ENCODE measurements around the gene NUP210L. TPM values are rescaled to one million over a fixed set of nuclear protein-coding genes. Genes with fewer than 3 reads are reported as not detected.

Gene NUP210L
- total and polyA plus RNA-seq, 12 donors: 0.01 to 0.45 (median 0.11) TPM; not detected in 6

GRCh38 chr1:154157520-154158306 lies 2.8 kb upstream of the NUP210L start:
- Histone ChIP-seq H3K36me3 (peaks cover 0 to 82% (median 27%) of the 10 kb centered on the region in 9 donors), H3K27ac (peak overlapping the region in 4 of 10 donors; percentile 17 to 81 (median 56)), H3K4me3 (no peak overlapping the region), H3K4me1 (peaks cover 0 to 72% (median 22%) of the 10 kb centered on the region in 9 donors), H3K9me3 (peaks cover 0 to 9% (median 0%) of the 10 kb centered on the region in 11 donors), H3K27me3 (no peaks in the 10 kb centered on the region)
- intact Hi-C loops (cut with DNase I): no loop called here
- WGBS, 2 donors: 72 to 74% methylated on average over 7 of the region's 7 CpGs
- TF ChIP-seq, protein P1, sequence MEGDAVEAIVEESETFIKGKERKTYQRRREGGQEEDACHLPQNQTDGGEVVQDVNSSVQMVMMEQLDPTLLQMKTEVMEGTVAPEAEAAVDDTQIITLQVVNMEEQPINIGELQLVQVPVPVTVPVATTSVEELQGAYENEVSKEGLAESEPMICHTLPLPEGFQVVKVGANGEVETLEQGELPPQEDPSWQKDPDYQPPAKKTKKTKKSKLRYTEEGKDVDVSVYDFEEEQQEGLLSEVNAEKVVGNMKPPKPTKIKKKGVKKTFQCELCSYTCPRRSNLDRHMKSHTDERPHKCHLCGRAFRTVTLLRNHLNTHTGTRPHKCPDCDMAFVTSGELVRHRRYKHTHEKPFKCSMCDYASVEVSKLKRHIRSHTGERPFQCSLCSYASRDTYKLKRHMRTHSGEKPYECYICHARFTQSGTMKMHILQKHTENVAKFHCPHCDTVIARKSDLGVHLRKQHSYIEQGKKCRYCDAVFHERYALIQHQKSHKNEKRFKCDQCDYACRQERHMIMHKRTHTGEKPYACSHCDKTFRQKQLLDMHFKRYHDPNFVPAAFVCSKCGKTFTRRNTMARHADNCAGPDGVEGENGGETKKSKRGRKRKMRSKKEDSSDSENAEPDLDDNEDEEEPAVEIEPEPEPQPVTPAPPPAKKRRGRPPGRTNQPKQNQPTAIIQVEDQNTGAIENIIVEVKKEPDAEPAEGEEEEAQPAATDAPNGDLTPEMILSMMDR (IDR thresholded peaks at IDR 0.05): no peak
- DNase-seq (peak in 1 of 2 donors; percentile 7), ATAC-seq (peak in 2 of 8 donors; percentile 48 to 59)

- peak overlapping the region in 3 of 10 donors; percentile 4 to 58 (median 6) for H3K4me3 ChIP-seq
- DNase-seq (peak in 1 of 2 donors; percentile 53), ATAC-seq (peak; percentile 49 to 85 (median 64))
- H3K27me3 ChIP-seq: no peaks in the 10 kb centered on the region
- peaks cover 0 to 79% (median 25%) of the 10 kb centered on the region in 9 donors for H3K4me1 ChIP-seq
- TF ChIP-seq, protein P1 (IDR thresholded peaks at IDR 0.05): no peak
- H3K27ac ChIP-seq: peak overlapping the region in 7 of 10 donors; percentile 35 to 89 (median 76)
- H3K36me3 ChIP-seq: peaks cover 0 to 58% (median 22%) of the 10 kb centered on the region in 9 donors
- intact Hi-C loops (cut with DNase I): no loop called here
- 33 to 34% methylated on average over 9 of the region's 9 CpGs for WGBS, 2 donors
- H3K9me3 ChIP-seq: peaks cover 0 to 9% (median 0%) of the 10 kb centered on the region in 11 donors
Observed at GRCh38 chr1:154155251-154155650, 378 bp upstream of the NUP210L start.

DNA sequence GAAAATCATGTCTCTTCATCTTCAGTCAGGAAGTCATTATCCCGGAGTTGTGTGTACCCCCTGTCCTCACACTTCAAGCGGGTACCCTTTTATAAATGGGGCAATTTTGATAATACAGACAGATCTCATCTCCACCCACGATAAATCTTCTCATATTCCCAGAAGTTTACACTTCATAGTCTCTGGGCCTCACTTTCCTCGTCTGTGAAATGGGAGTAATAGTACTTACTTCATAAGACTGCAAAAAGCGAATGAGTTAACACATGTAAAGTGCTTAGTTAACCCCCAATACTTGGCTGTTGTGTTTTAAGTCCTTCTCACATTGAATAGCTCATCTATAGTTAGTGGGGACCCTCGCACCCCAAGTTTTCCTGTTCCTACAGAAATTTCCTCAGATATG lies 820 bp downstream of the NUP210L start:
- no peaks in the 10 kb centered on the region for H3K27me3 ChIP-seq
- ATAC-seq: no peak
- no peak for DNase-seq
- peak overlapping the region in 5 of 10 donors; percentile 67 to 89 (median 80) for H3K27ac ChIP-seq
- no peaks in the 10 kb centered on the region for H3K9me3 ChIP-seq
- 96 to 98% methylated on average over 6 of the region's 6 CpGs for WGBS, 2 donors
- peaks cover 0 to 46% (median 18%) of the 10 kb centered on the region in 9 donors for H3K36me3 ChIP-seq
- TF ChIP-seq, protein P1 (IDR thresholded peaks at IDR 0.05): no peak
- H3K4me3 ChIP-seq: peak overlapping the region in 1 of 10 donors; percentile 58
- peaks cover 0 to 72% (median 25%) of the 10 kb centered on the region in 9 donors for H3K4me1 ChIP-seq
- intact Hi-C loops (cut with DNase I): no loop called here

GRCh38 chr1:154151311-154151710 lies 3.6 kb downstream of the NUP210L start:
- TF ChIP-seq, protein P1 (IDR thresholded peaks at IDR 0.05): no peak
- H3K36me3 ChIP-seq: peaks cover 0 to 19% (median 4%) of the 10 kb centered on the region in 9 donors
- no peaks in the 10 kb centered on the region for H3K9me3 ChIP-seq
- H3K4me1 ChIP-seq: peaks cover 0 to 54% (median 22%) of the 10 kb centered on the region in 9 donors
- intact Hi-C loops (cut with DNase I): no loop called here
- no peak overlapping the region for H3K27ac ChIP-seq
- DNase-seq: no peak
- no peak overlapping the region for H3K4me3 ChIP-seq
- no peak for ATAC-seq
- no peaks in the 10 kb centered on the region for H3K27me3 ChIP-seq

Data from heart right ventricle (tissue), 16 donors.